LNCaP clone FGC (cell line): ENCODE results near the gene TMEM52B.
"Not testable (repeated sequence)": the region's sequence is repeated elsewhere in the genome, so short reads cannot be mapped to it uniquely, and the experiment has no call there.

Source experiments
- DNase-seq: peaks from one replicate; pipeline ENCODE4 v3.0.0-alpha.2; 2011; ENCODE audit warnings: low read depth
- H3K4me3 ChIP-seq: 2 replicates; pipeline ENCODE4 v1.5.1; 2011; ENCODE audit warnings: mild to moderate bottlenecking, low read depth, low read length, control low read depth
- TF ChIP-seq, protein P1 (sequence below): IDR thresholded peaks from 2 replicates; pipeline ENCODE4 v1.5.1; 2012; ENCODE audit warnings: mild to moderate bottlenecking; ENCODE audit not compliant: control insufficient read depth, insufficient read depth; ENCODE audit errors: extremely low read depth

TMEM52B gene

DNA sequence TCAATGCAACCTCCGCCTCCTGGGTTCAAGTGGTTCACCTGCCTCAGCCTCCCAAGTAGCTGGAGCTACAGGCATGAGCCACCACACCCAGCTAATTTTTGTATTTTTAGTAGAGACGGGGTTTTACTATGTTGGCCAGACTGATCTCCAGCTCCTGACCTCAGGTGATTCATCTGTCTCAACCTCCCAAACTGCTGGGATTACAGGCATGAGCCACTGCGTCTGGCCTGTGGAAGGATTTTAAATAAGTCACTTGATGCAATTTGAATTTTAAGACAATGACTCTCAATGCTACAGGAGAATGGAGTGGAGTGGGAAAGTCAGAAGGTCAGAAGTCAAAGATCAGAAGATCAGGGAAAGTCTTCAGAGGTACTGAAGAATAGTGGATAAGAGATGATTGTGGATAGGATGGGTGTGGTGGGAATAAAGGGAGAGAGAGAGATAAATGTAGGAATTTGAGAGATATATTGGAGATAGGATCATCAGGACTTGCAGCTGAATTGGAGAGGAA, 15.4 kb downstream of the TMEM52B start:
- TF ChIP-seq, protein P1, sequence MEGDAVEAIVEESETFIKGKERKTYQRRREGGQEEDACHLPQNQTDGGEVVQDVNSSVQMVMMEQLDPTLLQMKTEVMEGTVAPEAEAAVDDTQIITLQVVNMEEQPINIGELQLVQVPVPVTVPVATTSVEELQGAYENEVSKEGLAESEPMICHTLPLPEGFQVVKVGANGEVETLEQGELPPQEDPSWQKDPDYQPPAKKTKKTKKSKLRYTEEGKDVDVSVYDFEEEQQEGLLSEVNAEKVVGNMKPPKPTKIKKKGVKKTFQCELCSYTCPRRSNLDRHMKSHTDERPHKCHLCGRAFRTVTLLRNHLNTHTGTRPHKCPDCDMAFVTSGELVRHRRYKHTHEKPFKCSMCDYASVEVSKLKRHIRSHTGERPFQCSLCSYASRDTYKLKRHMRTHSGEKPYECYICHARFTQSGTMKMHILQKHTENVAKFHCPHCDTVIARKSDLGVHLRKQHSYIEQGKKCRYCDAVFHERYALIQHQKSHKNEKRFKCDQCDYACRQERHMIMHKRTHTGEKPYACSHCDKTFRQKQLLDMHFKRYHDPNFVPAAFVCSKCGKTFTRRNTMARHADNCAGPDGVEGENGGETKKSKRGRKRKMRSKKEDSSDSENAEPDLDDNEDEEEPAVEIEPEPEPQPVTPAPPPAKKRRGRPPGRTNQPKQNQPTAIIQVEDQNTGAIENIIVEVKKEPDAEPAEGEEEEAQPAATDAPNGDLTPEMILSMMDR = no peak
- DNase-seq = no peak
- H3K4me3 ChIP-seq = no peak overlapping the region

- DNase-seq = no peak
- TF ChIP-seq, protein P1 = no peak
- H3K4me3 ChIP-seq = no peak overlapping the region
These were observed 17.4 kb downstream of the TMEM52B start for GRCh38 chr12:10196210-10196609.

- TF ChIP-seq, protein P1 = no peak
- no peak for DNase-seq
- no peak overlapping the region for H3K4me3 ChIP-seq
These were observed 19.0 kb downstream of the TMEM52B start for GRCh38 chr12:10197879-10198278.

GRCh38 chr12:10204495-10204894, 25.7 kb downstream of the TMEM52B start:
- H3K4me3 ChIP-seq, DNase-seq: not testable (repeated sequence)

- DNase-seq = no peak
- H3K4me3 ChIP-seq = no peak overlapping the region
- TF ChIP-seq, protein P1 = no peak
These were observed 26.5 kb downstream of the TMEM52B start for GRCh38 chr12:10205220-10205807.

DNA sequence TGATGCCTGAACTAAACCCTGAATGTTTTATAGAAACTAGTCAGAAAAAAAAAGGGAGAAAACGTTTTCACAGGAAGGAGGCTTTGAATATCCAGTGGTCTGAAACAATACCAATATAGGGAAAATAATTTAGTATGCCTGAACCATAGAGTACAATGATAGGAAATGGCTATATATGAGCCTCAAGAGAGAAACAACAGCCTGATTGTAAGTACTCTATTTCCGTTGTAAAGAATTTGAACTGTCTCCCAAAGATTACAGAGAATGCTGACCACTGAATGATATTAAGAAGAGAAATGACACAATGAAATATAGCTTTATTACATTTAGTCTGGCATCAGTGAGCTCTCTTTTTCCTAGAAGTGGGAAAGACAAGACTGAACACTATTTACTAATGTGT, 28.3 kb downstream of the TMEM52B start:
- H3K4me3 ChIP-seq = no peak overlapping the region
- DNase-seq = no peak
- TF ChIP-seq, protein P1 = no peak

DNA sequence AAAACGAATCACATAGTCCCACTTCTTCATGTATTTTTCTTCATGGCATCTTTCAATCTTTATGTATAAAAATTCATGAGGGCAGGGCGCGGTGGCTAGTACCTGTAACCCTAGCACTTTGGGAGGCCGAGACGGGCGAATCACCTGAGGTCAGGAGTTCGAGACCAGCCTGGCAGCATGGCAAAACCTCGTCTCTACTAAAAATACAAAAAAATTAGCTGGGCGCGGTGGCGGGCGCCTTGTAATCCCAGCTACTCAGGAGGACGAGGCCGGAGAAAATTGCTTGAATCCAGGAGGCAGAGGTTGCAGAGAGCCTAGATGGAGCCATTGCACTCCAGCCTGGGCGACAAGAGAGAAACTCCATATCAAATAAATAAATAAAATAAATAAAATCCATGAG, 31.4 kb downstream of the TMEM52B start:
- TF ChIP-seq, protein P1 = no peak
- DNase-seq = no peak
- H3K4me3 ChIP-seq = no peak overlapping the region
